ENCODE measurements around the gene CFAP221. TPM values are rescaled to one million over a fixed set of nuclear protein-coding genes. Genes with fewer than 3 reads are reported as not detected.

The CFAP221 gene
- total RNA-seq, 1 experiment from 2014 or later = not detected

DNA sequence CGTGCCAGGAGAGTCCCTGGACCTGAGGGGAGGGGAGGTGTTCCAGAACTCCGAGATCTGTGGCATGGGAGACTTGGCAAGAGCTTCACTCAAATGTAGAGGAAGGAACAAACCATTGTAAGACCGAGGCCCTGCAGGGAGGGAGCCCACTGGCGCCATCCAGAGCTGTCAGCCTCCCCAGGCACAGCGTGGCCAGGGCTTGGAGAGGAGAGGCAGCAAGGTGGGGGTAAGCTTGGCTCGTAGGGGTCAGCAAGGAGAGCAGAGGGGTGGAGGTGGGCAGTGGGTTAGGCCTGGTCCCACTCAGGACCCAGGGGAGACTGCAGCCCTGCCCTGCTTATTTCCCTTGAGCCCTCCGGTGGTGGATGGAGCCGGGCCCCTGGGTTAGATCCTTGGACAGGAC lies 138.3 kb downstream of the CFAP221 start:
- BruUV-seq (replicated peaks) = no TSS peak
- TF ChIP-seq, protein P1, sequence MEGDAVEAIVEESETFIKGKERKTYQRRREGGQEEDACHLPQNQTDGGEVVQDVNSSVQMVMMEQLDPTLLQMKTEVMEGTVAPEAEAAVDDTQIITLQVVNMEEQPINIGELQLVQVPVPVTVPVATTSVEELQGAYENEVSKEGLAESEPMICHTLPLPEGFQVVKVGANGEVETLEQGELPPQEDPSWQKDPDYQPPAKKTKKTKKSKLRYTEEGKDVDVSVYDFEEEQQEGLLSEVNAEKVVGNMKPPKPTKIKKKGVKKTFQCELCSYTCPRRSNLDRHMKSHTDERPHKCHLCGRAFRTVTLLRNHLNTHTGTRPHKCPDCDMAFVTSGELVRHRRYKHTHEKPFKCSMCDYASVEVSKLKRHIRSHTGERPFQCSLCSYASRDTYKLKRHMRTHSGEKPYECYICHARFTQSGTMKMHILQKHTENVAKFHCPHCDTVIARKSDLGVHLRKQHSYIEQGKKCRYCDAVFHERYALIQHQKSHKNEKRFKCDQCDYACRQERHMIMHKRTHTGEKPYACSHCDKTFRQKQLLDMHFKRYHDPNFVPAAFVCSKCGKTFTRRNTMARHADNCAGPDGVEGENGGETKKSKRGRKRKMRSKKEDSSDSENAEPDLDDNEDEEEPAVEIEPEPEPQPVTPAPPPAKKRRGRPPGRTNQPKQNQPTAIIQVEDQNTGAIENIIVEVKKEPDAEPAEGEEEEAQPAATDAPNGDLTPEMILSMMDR (IDR thresholded peaks at IDR 0.05; ENCODE audit: unreplicated experiment) = no peak
- H3K36me3 Mint-ChIP-seq (ENCODE audit: insufficient read depth, unreplicated experiment) = peaks cover 6% of the 10 kb centered on the region
- H3K27ac Mint-ChIP-seq (ENCODE audit: low read depth, unreplicated experiment) = no peak overlapping the region
- intact Hi-C loops (cut with micrococcal nuclease) = no loop called here
- ChIA-PET CTCF (interaction anchor here (0.7 to 0.9 kb wide), 2 partner anchors 21 to 207 kb away, joined by 5 read pairs; no protein-coding TSS in a partner anchor), POLR2A (no interaction called here)
- H3K4me3 Mint-ChIP-seq (ENCODE audit: unreplicated experiment) = no peak overlapping the region
- no peaks in the 10 kb centered on the region for H3K27me3 Mint-ChIP-seq (ENCODE audit: insufficient read depth, unreplicated experiment)
- no peaks in the 10 kb centered on the region for H3K4me1 Mint-ChIP-seq (ENCODE audit: insufficient read depth, unreplicated experiment)
- no peak for DNase-seq (ENCODE audit: unreplicated experiment)
- no peaks in the 10 kb centered on the region for H3K9me3 Mint-ChIP-seq (ENCODE audit: unreplicated experiment)

DNA sequence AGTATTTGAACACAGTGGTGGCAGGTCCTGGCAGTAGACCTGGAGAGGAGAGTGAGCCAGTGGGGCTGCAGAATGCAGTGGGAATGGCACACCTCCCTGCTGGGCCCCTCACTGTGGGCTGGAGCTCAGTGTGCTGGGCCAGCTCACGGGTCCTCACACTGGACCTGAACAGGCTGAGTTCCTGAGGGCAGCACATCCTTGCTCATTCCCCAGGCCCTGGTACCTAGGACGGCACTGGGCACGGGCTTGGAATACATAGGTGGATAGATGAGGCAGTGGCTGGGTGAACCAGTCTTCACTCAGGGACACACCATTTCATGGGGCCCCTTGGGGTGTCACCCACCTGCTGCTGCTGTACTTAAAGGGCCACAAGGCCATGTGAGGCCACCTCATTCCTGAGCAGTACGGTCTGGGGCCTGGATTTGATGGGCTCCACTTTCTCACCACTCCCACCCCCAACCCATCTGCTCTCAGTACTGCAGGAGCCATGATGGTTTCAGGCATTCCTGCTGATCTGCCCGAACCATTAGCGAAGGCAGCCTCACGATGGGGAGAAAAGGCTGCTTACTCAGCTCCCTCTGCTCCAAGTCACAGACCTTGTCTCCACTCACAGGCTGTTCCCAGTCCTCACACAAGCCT lies 138.9 kb downstream of the CFAP221 start:
- Mint-ChIP-seq H3K27ac (ENCODE audit: low read depth, unreplicated experiment) (no peak overlapping the region), H3K36me3 (ENCODE audit: insufficient read depth, unreplicated experiment) (peaks cover 6% of the 10 kb centered on the region), H3K27me3 (ENCODE audit: insufficient read depth, unreplicated experiment) (no peaks in the 10 kb centered on the region), H3K9me3 (ENCODE audit: unreplicated experiment) (no peaks in the 10 kb centered on the region), H3K4me1 (ENCODE audit: insufficient read depth, unreplicated experiment) (no peaks in the 10 kb centered on the region), H3K4me3 (ENCODE audit: unreplicated experiment) (no peak overlapping the region)
- no peak for DNase-seq (ENCODE audit: unreplicated experiment)
- CTCF ChIA-PET = interaction anchor here (0.7 to 0.8 kb wide), 2 partner anchors 207 to 427 kb away, joined by 3 to 5 read pairs; no protein-coding TSS in a partner anchor
- intact Hi-C loops (cut with micrococcal nuclease) = no loop called here
- POLR2A ChIA-PET = no interaction called here
- TF ChIP-seq, protein P1 (IDR thresholded peaks at IDR 0.05; ENCODE audit: unreplicated experiment) = no peak
- BruUV-seq (replicated peaks) = no TSS peak

DNA sequence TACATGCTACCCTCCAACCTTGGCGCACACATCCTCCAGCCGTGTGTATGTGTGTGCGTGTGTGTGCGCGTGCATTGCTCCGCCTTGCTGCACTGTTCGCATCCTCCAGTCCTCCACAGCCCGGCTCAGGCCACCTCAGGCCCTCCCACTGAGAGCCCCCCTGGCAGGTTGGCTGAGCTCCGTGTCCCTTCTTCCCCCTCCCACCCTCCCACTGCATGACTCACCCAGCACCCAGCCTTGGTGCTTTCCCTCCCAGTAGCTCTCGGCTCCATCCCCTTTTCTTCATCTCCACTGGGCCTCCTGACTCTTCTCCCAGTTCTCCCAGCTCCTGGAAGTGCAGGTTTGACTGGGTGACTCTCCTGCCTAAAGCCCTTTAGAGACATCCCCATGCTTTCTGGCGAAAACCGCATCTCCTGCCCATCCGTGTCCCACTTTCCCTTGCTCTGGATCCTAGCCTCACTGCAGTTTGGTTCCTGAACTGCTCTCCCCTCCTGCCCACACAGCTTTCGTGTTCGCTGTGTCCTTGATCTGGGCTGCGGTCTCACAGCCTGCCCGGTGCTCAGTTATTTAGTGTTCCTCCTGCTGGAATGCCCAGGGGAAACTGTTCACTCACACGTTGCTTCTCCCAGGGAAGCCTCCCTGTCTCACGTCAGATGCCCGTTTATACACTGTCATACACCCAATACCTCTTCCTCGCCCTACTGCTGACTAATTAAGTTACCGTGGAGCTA lies 139.6 kb downstream of the CFAP221 start:
- CTCF ChIA-PET = interaction anchor here (0.8 kb wide), 1 partner anchor 426 kb away, joined by 3 read pairs; no protein-coding TSS in a partner anchor
- no peak overlapping the region for H3K4me3 Mint-ChIP-seq (ENCODE audit: unreplicated experiment)
- POLR2A ChIA-PET = no interaction called here
- no peaks in the 10 kb centered on the region for H3K4me1 Mint-ChIP-seq (ENCODE audit: insufficient read depth, unreplicated experiment)
- intact Hi-C loops (cut with micrococcal nuclease) = no loop called here
- H3K27me3 Mint-ChIP-seq (ENCODE audit: insufficient read depth, unreplicated experiment) = no peaks in the 10 kb centered on the region
- TF ChIP-seq, protein P1 (IDR thresholded peaks at IDR 0.05; ENCODE audit: unreplicated experiment) = no peak
- H3K36me3 Mint-ChIP-seq (ENCODE audit: insufficient read depth, unreplicated experiment) = peaks cover 4% of the 10 kb centered on the region
- DNase-seq (ENCODE audit: unreplicated experiment) = no peak
- H3K27ac Mint-ChIP-seq (ENCODE audit: low read depth, unreplicated experiment) = no peak overlapping the region
- no TSS peak for BruUV-seq (replicated peaks)
- no peaks in the 10 kb centered on the region for H3K9me3 Mint-ChIP-seq (ENCODE audit: unreplicated experiment)

DNA sequence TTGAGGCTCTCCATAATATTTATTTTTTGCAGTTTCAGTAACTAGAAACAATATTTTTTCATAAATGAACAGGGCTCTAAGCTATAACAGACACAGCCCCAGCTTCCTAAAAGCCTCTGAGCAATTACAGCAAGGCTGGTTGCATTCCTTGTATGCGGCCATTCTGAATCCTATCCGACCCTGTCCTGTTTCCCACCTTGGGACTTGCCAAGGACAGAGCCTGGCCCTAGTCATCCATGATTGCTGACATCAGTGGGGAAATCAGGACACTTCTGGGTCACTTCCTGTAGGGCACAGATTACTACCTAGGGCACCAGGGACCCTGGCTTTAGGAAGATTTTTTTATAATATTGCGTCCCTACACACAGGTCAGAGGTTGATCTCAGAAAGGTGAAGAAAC lies 140.3 kb downstream of the CFAP221 start:
- POLR2A ChIA-PET = no interaction called here
- no peaks in the 10 kb centered on the region for H3K36me3 Mint-ChIP-seq (ENCODE audit: insufficient read depth, unreplicated experiment)
- BruUV-seq (replicated peaks) = no TSS peak

More for the DNA sequence above, 140.3 kb downstream of the CFAP221 start:
- Mint-ChIP-seq H3K27ac (ENCODE audit: low read depth, unreplicated experiment) (no peak overlapping the region), H3K9me3 (ENCODE audit: unreplicated experiment) (no peaks in the 10 kb centered on the region), H3K4me3 (ENCODE audit: unreplicated experiment) (no peak overlapping the region), H3K4me1 (ENCODE audit: insufficient read depth, unreplicated experiment) (no peaks in the 10 kb centered on the region), H3K27me3 (ENCODE audit: insufficient read depth, unreplicated experiment) (no peaks in the 10 kb centered on the region)
- CTCF ChIA-PET = interaction anchor here (0.8 kb wide), 1 partner anchor 426 kb away, joined by 3 read pairs; no protein-coding TSS in a partner anchor
- DNase-seq (ENCODE audit: unreplicated experiment) = no peak
- TF ChIP-seq, protein P1 (IDR thresholded peaks at IDR 0.05; ENCODE audit: unreplicated experiment) = no peak
- intact Hi-C loops (cut with micrococcal nuclease) = no loop called here
